NB4 (cell line): ENCODE results near the gene MERTK.

Source experiments
- CTCF ChIP-seq: IDR thresholded peaks from one replicate; pipeline ENCODE4 v1.5.1; 2012; ENCODE audit warnings: low read depth, low read length
- POLR2A ChIP-seq: IDR thresholded peaks from 2 replicates; pipeline ENCODE4 v1.6.1; 2011; ENCODE audit warnings: mild to moderate bottlenecking; ENCODE audit not compliant: insufficient read length; ENCODE audit errors: extremely low read depth

GRCh38 chr2:112027767-112028166 is 129.4 kb downstream of the MERTK start:
- TF ChIP-seq CTCF = no peak
- TF ChIP-seq POLR2A = no peak
